C4-2B (cell line): ENCODE data around the gene DMAC1.

Experiments
- H3K27ac ChIP-seq: fragments of 450-650 bp; 2 replicates; pipeline ENCODE4 v1.5.1; 2017
- CTCF ChIP-seq: fragments of 450-650 bp; conservative IDR thresholded peaks from 2 replicates; pipeline ENCODE4 v1.5.1; 2017; ENCODE audit warnings: mild to moderate bottlenecking
- ZFX ChIP-seq: fragments of 450-650 bp; IDR thresholded peaks from 2 replicates; pipeline ENCODE4 v1.6.1; 2017

DMAC1 gene

GRCh38 chr9:7799234-7799943, at the start of gene DMAC1:
TSS of gene DMAC1 (minus strand) at chr9:7799778. CDS start at chr9:7799734, 44 bp downstream.
- peak within 1 kb of the TSS; percentile 93 for H3K27ac ChIP-seq
- TF ChIP-seq ZFX (peak; percentile 45), CTCF (no peak)

GRCh38 chr9:7849362-7849761, 49.8 kb upstream of the DMAC1 start:
- H3K27ac ChIP-seq = no peak overlapping the region
- TF ChIP-seq CTCF (no peak), ZFX (no peak)

GRCh38 chr9:7848498-7848897, 48.9 kb upstream of the DMAC1 start:
- H3K27ac ChIP-seq = no peak overlapping the region
- no peak for TF ChIP-seq ZFX
- no peak for TF ChIP-seq CTCF

- H3K27ac ChIP-seq = no peak overlapping the region
- peak; percentile 53 for TF ChIP-seq CTCF
- no peak for TF ChIP-seq ZFX
Observed at GRCh38 chr9:7844242-7844641, 44.7 kb upstream of the DMAC1 start.

- H3K27ac ChIP-seq = no peak overlapping the region
- TF ChIP-seq CTCF = no peak
Observed at GRCh38 chr9:7841831-7842230, 42.3 kb upstream of the DMAC1 start.

GRCh38 chr9:7834531-7834930, 35.0 kb upstream of the DMAC1 start:
- no peak for TF ChIP-seq CTCF
- TF ChIP-seq ZFX = no peak
- H3K27ac ChIP-seq = no peak overlapping the region

- no peak overlapping the region for H3K27ac ChIP-seq
- no peak for TF ChIP-seq ZFX
Observed at GRCh38 chr9:7828334-7828733, 28.8 kb upstream of the DMAC1 start.

GRCh38 chr9:7827792-7828191, 28.2 kb upstream of the DMAC1 start:
- no peak overlapping the region for H3K27ac ChIP-seq
- TF ChIP-seq CTCF (no peak), ZFX (no peak)
